ENCODE measurements around the gene ZFR2.
"Not testable (repeated sequence)": the region's sequence is repeated elsewhere in the genome, so short reads cannot be mapped to it uniquely, and the experiment has no call there.

ZFR2 gene

GRCh38 chr19:3818466-3818865 lies 50.4 kb downstream of the ZFR2 start:
- in situ Hi-C loops (cut with MboI; ENCODE audit: low sequenced_read_pairs, unreplicated experiment), result no loop called here
- no peak for DNase-seq (ENCODE audit: low spot score)
- TF ChIP-seq CTCF (IDR thresholded peaks at IDR 0.05; ENCODE audit: borderline replicate concordance, control extremely low read depth, extremely low read depth, insufficient read depth, missing control alignments), result no peak

- in situ Hi-C loops (cut with MboI; ENCODE audit: low sequenced_read_pairs, unreplicated experiment), result no loop called here
- no peak for TF ChIP-seq CTCF (IDR thresholded peaks at IDR 0.05; ENCODE audit: borderline replicate concordance, control extremely low read depth, extremely low read depth, insufficient read depth, missing control alignments)
- no peak for DNase-seq (ENCODE audit: low spot score)
Observed at GRCh38 chr19:3817761-3818160, 51.1 kb downstream of the ZFR2 start.

- no peak for DNase-seq (ENCODE audit: low spot score)
- no peak for TF ChIP-seq CTCF (IDR thresholded peaks at IDR 0.05; ENCODE audit: borderline replicate concordance, control extremely low read depth, extremely low read depth, insufficient read depth, missing control alignments)
- in situ Hi-C loops (cut with MboI; ENCODE audit: low sequenced_read_pairs, unreplicated experiment), result no loop called here
Observed at GRCh38 chr19:3816566-3817218, 52.1 kb downstream of the ZFR2 start.

GRCh38 chr19:3816148-3816547 lies 52.7 kb downstream of the ZFR2 start:
- DNase-seq (ENCODE audit: low spot score); in situ Hi-C loops (cut with MboI; ENCODE audit: low sequenced_read_pairs, unreplicated experiment): not testable (repeated sequence)

GRCh38 chr19:3814648-3815047 lies 54.2 kb downstream of the ZFR2 start:
- in situ Hi-C loops (cut with MboI; ENCODE audit: low sequenced_read_pairs, unreplicated experiment), result no loop called here

GRCh38 chr19:3813473-3814392 lies 55.1 kb downstream of the ZFR2 start:
- no peak for DNase-seq (ENCODE audit: low spot score)
- in situ Hi-C loops (cut with MboI; ENCODE audit: low sequenced_read_pairs, unreplicated experiment), result no loop called here
- TF ChIP-seq CTCF (IDR thresholded peaks at IDR 0.05; ENCODE audit: borderline replicate concordance, control extremely low read depth, extremely low read depth, insufficient read depth, missing control alignments), result no peak

More at GRCh38 chr19:3814648-3815047, 54.2 kb downstream of the ZFR2 start:
- no peak for DNase-seq (ENCODE audit: low spot score)
- TF ChIP-seq CTCF (IDR thresholded peaks at IDR 0.05; ENCODE audit: borderline replicate concordance, control extremely low read depth, extremely low read depth, insufficient read depth, missing control alignments), result no peak
